Measurements from ENCODE around the gene C8G. TPM values are rescaled to one million over a fixed set of nuclear protein-coding genes. Genes with fewer than 3 reads are reported as not detected.
A peak's percentile ranks its signal among the peaks of the same experiment; 100 is the strongest.

The C8G gene
- total and polyA plus RNA-seq, 2 of the 8 experiments (the other 6 are each of a cell fraction or from before 2014, with no cell fraction given): 0.62 to 0.80 TPM

GRCh38 chr9:136990242-136990911 is 45.3 kb downstream of the C8G start:
- H4K91ac ChIP-seq (replicated peaks; ENCODE audit: insufficient read length, low read length): no peak overlapping the region
- H3K79me1 ChIP-seq (ENCODE audit: low read depth, low read length): no peaks in the 10 kb centered on the region
- H3K9me3 ChIP-seq (ENCODE audit: insufficient read depth in 2 of 2, low read depth in 1 of 2, low read length in 1 of 2): peaks cover 6% of the 10 kb centered on the region in 2 experiments; a peak in 2 of 4 replicates
- H3K23me2 ChIP-seq (ENCODE audit: low read depth, low read length): peaks cover 9% of the 10 kb centered on the region
- H3K4me2 ChIP-seq (ENCODE audit: insufficient read depth in 1 of 2, low read depth in 2 of 2, low read length in 2 of 2): no peak overlapping the region
- H4K5ac ChIP-seq (ENCODE audit: insufficient read length, low read depth, low read length): no peak overlapping the region
- H3K27me3 ChIP-seq (replicated peaks in 1 of 4; ENCODE audit: control insufficient read depth in 3 of 4, extremely low read depth in 1 of 4, insufficient read depth in 3 of 4, low read length in 3 of 4): peaks cover 5 to 30% (median 25%) of the 10 kb centered on the region in 4 experiments
- H3K23ac ChIP-seq (ENCODE audit: insufficient read length): no peak overlapping the region
- 0 out of 2 replicates have a peak overlapping the region, but pooled peaks have one; percentile 60 for H2AK5ac ChIP-seq (ENCODE audit: low read depth, low read length)
- H2BK120ac ChIP-seq (replicated peaks; ENCODE audit: low read depth, low read length): no peak overlapping the region
- CTCF ChIA-PET (ENCODE audit: partially characterized antibody): interaction anchor here (0.6 to 6.3 kb wide), 5 partner anchors 9 to 77 kb away, joined by 3 to 31 read pairs (median 15); partner anchors contain the start of gene ABCA2
- no peak overlapping the region for H3K27ac ChIP-seq (ENCODE audit: low read depth, low read length)
- peak overlapping the region; percentile 29; the same call in 1 of the 2 replicates for H2BK15ac ChIP-seq (ENCODE audit: low read length)
- H2BK12ac ChIP-seq (ENCODE audit: low read depth, low read length): no peak overlapping the region
- no peak overlapping the region for H2AFZ ChIP-seq (ENCODE audit: low read length)
- no peaks in the 10 kb centered on the region for H3K79me2 ChIP-seq (ENCODE audit: control insufficient read depth in 1 of 2, insufficient read depth in 2 of 2, low read length in 2 of 2)
- no peak overlapping the region for H3K4ac ChIP-seq (replicated peaks; ENCODE audit: insufficient read length, low read depth, low read length)
- no peak overlapping the region for H3K4me3 ChIP-seq (ENCODE audit: extremely low read depth in 1 of 4, insufficient read depth in 2 of 4, low read depth in 3 of 4, low read length in 4 of 4)
- no peak overlapping the region for H4K8ac ChIP-seq (ENCODE audit: extremely low read depth, insufficient read depth, low read length)
- H2BK5ac ChIP-seq (ENCODE audit: low read depth, low read length): no peak overlapping the region
- H3K56ac ChIP-seq (replicated peaks; ENCODE audit: insufficient read length, low read depth, low read length): no peak overlapping the region
- FAIRE-seq (no peak), DNase-seq (ENCODE audit: low read depth in 1 of 2, low spot score in 2 of 2) (no peak)
- H3K4me1 ChIP-seq (replicated peaks in 1 of 4; ENCODE audit: control insufficient read depth in 3 of 4, insufficient read depth in 4 of 4, low read length in 3 of 4): peaks cover 0 to 5% (median 2%) of the 10 kb centered on the region in 4 experiments; a peak in 4 of 7 replicates
- no peak overlapping the region for H3K14ac ChIP-seq (ENCODE audit: insufficient read length)
- no peak overlapping the region for H2BK20ac ChIP-seq (ENCODE audit: low read length)
- H3K18ac ChIP-seq (ENCODE audit: extremely low read depth, low read length): no peak overlapping the region
- POLR2A ChIA-PET (ENCODE audit: partially characterized antibody): no interaction called here
- H3K9ac ChIP-seq (replicated peaks in 1 of 4; ENCODE audit: extremely low read depth in 1 of 4, low read depth in 3 of 4, low read length in 3 of 4): no peak overlapping the region
- H3K36me3 ChIP-seq (ENCODE audit: control insufficient read depth in 2 of 4, insufficient read depth in 4 of 4, low read length in 3 of 4): peaks cover 0 to 2% (median 0%) of the 10 kb centered on the region in 4 experiments; a peak in 1 of 8 replicates
- WGBS, 2 experiments (ENCODE audit: extremely low coverage in 1 of 2, insufficient coverage in 1 of 2, insufficient read length in 1 of 2, insufficient replicate concordance in 2 of 2, low coverage in 1 of 2, low lambda C conversion rate in 2 of 2, missing lambda C conversion rate in 1 of 2): 85% methylated on average over 10 of the region's 10 CpGs; no CpG with 5 or more reads in 1 of the 2 experiments
- peaks cover 0 to 2% of the 10 kb centered on the region in 2 experiments for H4K20me1 ChIP-seq (replicated peaks in 1 of 2; ENCODE audit: control insufficient read depth in 1 of 2, insufficient read depth in 2 of 2, low read length in 2 of 2)
- TF ChIP-seq KDM5A (IDR thresholded peaks at IDR 0.05; ENCODE audit: low read length) (no peak), CBX8 (IDR thresholded peaks at IDR 0.05; ENCODE audit: borderline replicate concordance, low read depth, low read length) (no peak), SRF (IDR thresholded peaks at IDR 0.05; ENCODE audit: low read depth, low read length) (no peak), GTF2F1 (IDR thresholded peaks at IDR 0.05; ENCODE audit: borderline replicate concordance, low read depth, low read length) (no peak), EZH2 (IDR thresholded peaks at IDR 0.05; ENCODE audit: low read depth, low read length, severe bottlenecking) (no peak), MAX (IDR thresholded peaks at IDR 0.05) (no peak), E2F6 (IDR thresholded peaks at IDR 0.05) (no peak), KDM1A (IDR thresholded peaks at IDR 0.05; ENCODE audit: borderline replicate concordance, low read length) (no peak), HDAC2 (IDR thresholded peaks at IDR 0.05; ENCODE audit: borderline replicate concordance in 1 of 2, low read depth in 2 of 2, low read length in 2 of 2) (no peak), SP2 (IDR thresholded peaks at IDR 0.05; ENCODE audit: low read length) (no peak), SP1 (IDR thresholded peaks at IDR 0.05; ENCODE audit: low read depth, low read length) (no peak)
